Measurements from ENCODE around the gene DGKG.

The DGKG gene

DNA sequence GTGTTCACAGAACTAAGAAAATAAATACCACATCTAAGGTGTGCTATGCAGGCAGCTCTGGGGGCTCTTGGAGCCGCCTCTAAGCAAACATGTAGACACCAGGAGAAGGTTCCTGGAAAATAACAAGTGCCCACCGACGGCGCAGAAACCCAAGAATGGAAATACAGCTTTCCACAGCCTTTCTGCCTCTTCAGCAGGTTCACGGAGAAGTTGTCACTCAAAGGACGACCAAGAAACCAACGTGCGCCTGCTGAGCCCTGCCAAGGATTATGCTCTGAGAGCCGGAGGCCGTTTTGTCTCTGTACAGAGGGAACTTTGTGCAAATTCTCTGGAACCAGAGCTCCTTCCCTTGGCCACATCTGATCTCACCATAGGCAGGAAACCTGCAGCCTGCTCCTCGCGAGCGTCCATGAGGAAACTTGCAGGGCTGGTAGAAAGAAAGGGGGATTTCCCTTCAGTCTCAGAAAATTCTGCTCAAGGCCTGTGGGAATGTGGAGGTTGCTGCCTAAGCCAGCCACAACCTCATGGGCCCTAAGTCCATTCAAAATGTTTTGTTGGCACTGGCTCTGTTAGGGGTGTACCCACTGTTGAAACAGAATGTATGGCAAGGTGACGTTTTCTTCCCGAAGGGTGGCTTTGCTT is 212.6 kb downstream of the DGKG start:
- no peaks in the 10 kb centered on the region for H3K4me1 ChIP-seq (ENCODE audit: control insufficient read depth in 1 of 2, insufficient read depth in 2 of 2, low read length in 2 of 2)
- no peak overlapping the region for H2BK120ac ChIP-seq (ENCODE audit: insufficient read depth, low read length, poor library complexity)
- no peak overlapping the region for H2BK12ac ChIP-seq (ENCODE audit: low read length)
- no peak overlapping the region for H3K27ac ChIP-seq (ENCODE audit: low read depth, low read length)
- no peak overlapping the region for H4K12ac ChIP-seq (ENCODE audit: low read depth, low read length)
- no peak overlapping the region for H3K14ac ChIP-seq (ENCODE audit: low read length)
- H3K18ac ChIP-seq (ENCODE audit: low read length) = no peak overlapping the region
- H3K36me3 ChIP-seq (ENCODE audit: control insufficient read depth in 1 of 2, insufficient read depth in 2 of 2, low read length in 2 of 2) = no peaks in the 10 kb centered on the region
- no peak overlapping the region for H2BK5ac ChIP-seq (ENCODE audit: low read depth, low read length, poor library complexity)
- H2AFZ ChIP-seq (ENCODE audit: insufficient read depth, low read length, poor library complexity) = no peak overlapping the region
- no peaks in the 10 kb centered on the region for H3K9me3 ChIP-seq (ENCODE audit: insufficient read depth, low read depth, low read length)
- no peak overlapping the region for H3K4ac ChIP-seq (ENCODE audit: low read depth, low read length)
- no peak overlapping the region for H4K8ac ChIP-seq (ENCODE audit: low read depth, low read length)
- H3K27me3 ChIP-seq (ENCODE audit: insufficient read depth, low read length) = no peaks in the 10 kb centered on the region
- no peaks in the 10 kb centered on the region for H3K79me1 ChIP-seq (ENCODE audit: low read length)
- no peaks in the 10 kb centered on the region for H3K79me2 ChIP-seq (ENCODE audit: control insufficient read depth, insufficient read depth, low read length, poor library complexity)
- WGBS (ENCODE audit: extremely low coverage, insufficient coverage, insufficient read length) = no CpG with 5 or more reads among the region's 15 CpGs
- no peak overlapping the region for H3K4me2 ChIP-seq (ENCODE audit: low read length)
- no peak overlapping the region for H3K23ac ChIP-seq (ENCODE audit: low read length)
- no peak overlapping the region for H3K9ac ChIP-seq (ENCODE audit: low read length)
- no peak overlapping the region for H4K91ac ChIP-seq (ENCODE audit: low read depth, low read length)
- DNase-seq = no peak
- H2AK5ac ChIP-seq (ENCODE audit: low read length) = no peak overlapping the region
- no peak overlapping the region for H3K4me3 ChIP-seq (ENCODE audit: low read depth, low read length)

- H2AFZ ChIP-seq (ENCODE audit: insufficient read depth, low read length, poor library complexity) = no peak overlapping the region
- H3K79me1 ChIP-seq (ENCODE audit: low read length) = no peaks in the 10 kb centered on the region
- no peak for DNase-seq
- H3K4ac ChIP-seq (ENCODE audit: low read depth, low read length) = no peak overlapping the region
- H2AK5ac ChIP-seq (ENCODE audit: low read length) = no peak overlapping the region
- no peak overlapping the region for H3K18ac ChIP-seq (ENCODE audit: low read length)
- no peak overlapping the region for H4K8ac ChIP-seq (ENCODE audit: low read depth, low read length)
- H3K9ac ChIP-seq (ENCODE audit: low read length) = no peak overlapping the region
- no peak overlapping the region for H3K27ac ChIP-seq (ENCODE audit: low read depth, low read length)
- WGBS (ENCODE audit: extremely low coverage, insufficient coverage, insufficient read length) = no CpG with 5 or more reads among the region's 5 CpGs
- no peaks in the 10 kb centered on the region for H3K36me3 ChIP-seq (ENCODE audit: control insufficient read depth in 1 of 2, insufficient read depth in 2 of 2, low read length in 2 of 2)
- no peak overlapping the region for H2BK120ac ChIP-seq (ENCODE audit: insufficient read depth, low read length, poor library complexity)
- no peak overlapping the region for H3K23ac ChIP-seq (ENCODE audit: low read length)
- H3K79me2 ChIP-seq (ENCODE audit: control insufficient read depth, insufficient read depth, low read length, poor library complexity) = no peaks in the 10 kb centered on the region
- no peak overlapping the region for H3K14ac ChIP-seq (ENCODE audit: low read length)
- H4K12ac ChIP-seq (ENCODE audit: low read depth, low read length) = no peak overlapping the region
- H3K4me1 ChIP-seq (ENCODE audit: control insufficient read depth in 1 of 2, insufficient read depth in 2 of 2, low read length in 2 of 2) = no peaks in the 10 kb centered on the region
- H2BK12ac ChIP-seq (ENCODE audit: low read length) = no peak overlapping the region
- no peak overlapping the region for H4K91ac ChIP-seq (ENCODE audit: low read depth, low read length)
- H3K4me2 ChIP-seq (ENCODE audit: low read length) = no peak overlapping the region
- H3K4me3 ChIP-seq (ENCODE audit: low read depth, low read length) = no peak overlapping the region
- no peaks in the 10 kb centered on the region for H3K27me3 ChIP-seq (ENCODE audit: insufficient read depth, low read length)
- H2BK5ac ChIP-seq (ENCODE audit: low read depth, low read length, poor library complexity) = no peak overlapping the region
- H3K9me3 ChIP-seq (ENCODE audit: insufficient read depth, low read depth, low read length) = no peaks in the 10 kb centered on the region
Observed at GRCh38 chr3:186144257-186144656, 217.8 kb downstream of the DGKG start.

DNA sequence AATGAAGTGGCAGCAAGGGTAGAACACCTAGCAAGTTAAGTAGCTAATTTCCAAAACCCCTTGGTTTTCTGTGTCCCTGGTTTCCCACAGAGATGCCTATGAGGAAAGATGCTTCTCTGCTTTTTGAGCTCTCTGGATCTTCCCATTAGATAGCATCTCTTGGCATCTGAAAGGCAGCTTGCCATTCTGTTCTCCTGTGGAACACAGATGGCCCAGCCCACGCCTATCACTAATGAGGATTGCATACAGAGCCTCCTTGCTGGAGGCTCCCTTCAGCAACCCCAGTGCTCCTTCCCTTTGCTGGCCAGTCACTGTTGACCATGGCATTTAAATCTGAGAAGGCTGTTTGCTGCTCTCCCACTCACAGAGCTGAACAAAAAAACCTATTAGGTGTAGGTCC is 218.8 kb downstream of the DGKG start:
- H4K8ac ChIP-seq (ENCODE audit: low read depth, low read length) = no peak overlapping the region
- no peak overlapping the region for H2BK120ac ChIP-seq (ENCODE audit: insufficient read depth, low read length, poor library complexity)
- no peak overlapping the region for H3K27ac ChIP-seq (ENCODE audit: low read depth, low read length)
- no peaks in the 10 kb centered on the region for H3K9me3 ChIP-seq (ENCODE audit: insufficient read depth, low read depth, low read length)
- H3K27me3 ChIP-seq (ENCODE audit: insufficient read depth, low read length) = no peaks in the 10 kb centered on the region
- no peak overlapping the region for H3K14ac ChIP-seq (ENCODE audit: low read length)
- no peak overlapping the region for H2AFZ ChIP-seq (ENCODE audit: insufficient read depth, low read length, poor library complexity)
- no peak overlapping the region for H3K4ac ChIP-seq (ENCODE audit: low read depth, low read length)
- H2BK12ac ChIP-seq (ENCODE audit: low read length) = no peak overlapping the region
- no peak overlapping the region for H3K23ac ChIP-seq (ENCODE audit: low read length)
- H3K4me1 ChIP-seq (ENCODE audit: control insufficient read depth in 1 of 2, insufficient read depth in 2 of 2, low read length in 2 of 2) = no peaks in the 10 kb centered on the region
- H3K4me3 ChIP-seq (ENCODE audit: low read depth, low read length) = no peak overlapping the region
- no peak overlapping the region for H3K4me2 ChIP-seq (ENCODE audit: low read length)
- H2AK5ac ChIP-seq (ENCODE audit: low read length) = no peak overlapping the region
- no peak overlapping the region for H2BK5ac ChIP-seq (ENCODE audit: low read depth, low read length, poor library complexity)
- H3K79me2 ChIP-seq (ENCODE audit: control insufficient read depth, insufficient read depth, low read length, poor library complexity) = no peaks in the 10 kb centered on the region
- no peak overlapping the region for H3K9ac ChIP-seq (ENCODE audit: low read length)
- H3K79me1 ChIP-seq (ENCODE audit: low read length) = no peaks in the 10 kb centered on the region
- H3K36me3 ChIP-seq (ENCODE audit: control insufficient read depth in 1 of 2, insufficient read depth in 2 of 2, low read length in 2 of 2) = no peaks in the 10 kb centered on the region
- no CpG with 5 or more reads among the region's 1 CpG for WGBS (ENCODE audit: extremely low coverage, insufficient coverage, insufficient read length)
- no peak overlapping the region for H3K18ac ChIP-seq (ENCODE audit: low read length)
- H4K12ac ChIP-seq (ENCODE audit: low read depth, low read length) = no peak overlapping the region
- no peak overlapping the region for H4K91ac ChIP-seq (ENCODE audit: low read depth, low read length)
- no peak for DNase-seq

- Histone ChIP-seq H2BK120ac (ENCODE audit: insufficient read depth, low read length, poor library complexity) (no peak overlapping the region), H3K4ac (ENCODE audit: low read depth, low read length) (no peak overlapping the region), H3K9ac (ENCODE audit: low read length) (no peak overlapping the region), H3K27ac (ENCODE audit: low read depth, low read length) (no peak overlapping the region), H3K36me3 (ENCODE audit: control insufficient read depth in 1 of 2, insufficient read depth in 2 of 2, low read length in 2 of 2) (no peaks in the 10 kb centered on the region), H3K4me2 (ENCODE audit: low read length) (no peak overlapping the region), H3K9me3 (ENCODE audit: insufficient read depth, low read depth, low read length) (no peaks in the 10 kb centered on the region), H2BK12ac (ENCODE audit: low read length) (no peak overlapping the region), H3K4me3 (ENCODE audit: low read depth, low read length) (no peak overlapping the region), H3K79me1 (ENCODE audit: low read length) (no peaks in the 10 kb centered on the region), H2AK5ac (ENCODE audit: low read length) (no peak overlapping the region), H2AFZ (ENCODE audit: insufficient read depth, low read length, poor library complexity) (no peak overlapping the region), H2BK5ac (ENCODE audit: low read depth, low read length, poor library complexity) (no peak overlapping the region), H3K23ac (ENCODE audit: low read length) (no peak overlapping the region), H4K91ac (ENCODE audit: low read depth, low read length) (no peak overlapping the region), H3K14ac (ENCODE audit: low read length) (no peak overlapping the region), H4K12ac (ENCODE audit: low read depth, low read length) (no peak overlapping the region), H3K4me1 (ENCODE audit: control insufficient read depth in 1 of 2, insufficient read depth in 2 of 2, low read length in 2 of 2) (no peaks in the 10 kb centered on the region), H3K18ac (ENCODE audit: low read length) (no peak overlapping the region), H3K79me2 (ENCODE audit: control insufficient read depth, insufficient read depth, low read length, poor library complexity) (no peaks in the 10 kb centered on the region), H3K27me3 (ENCODE audit: insufficient read depth, low read length) (no peaks in the 10 kb centered on the region), H4K8ac (ENCODE audit: low read depth, low read length) (no peak overlapping the region)
- DNase-seq = no peak
Observed at GRCh38 chr3:186142393-186142932, 219.6 kb downstream of the DGKG start.
